Jurkat, Clone E6-1 (cell line): ENCODE data around the gene LARGE1.

Source experiments
- DNase-seq: peaks from one replicate; pipeline ENCODE4 v3.0.0-alpha.2; 2011; ENCODE audit warnings: low read depth, low spot score
- H3K4me3 ChIP-seq: 2 replicates; pipeline ENCODE4 v1.5.1; 2011; ENCODE audit warnings: mild to moderate bottlenecking, low read length, control low read depth, moderate library complexity

The LARGE1 gene

DNA sequence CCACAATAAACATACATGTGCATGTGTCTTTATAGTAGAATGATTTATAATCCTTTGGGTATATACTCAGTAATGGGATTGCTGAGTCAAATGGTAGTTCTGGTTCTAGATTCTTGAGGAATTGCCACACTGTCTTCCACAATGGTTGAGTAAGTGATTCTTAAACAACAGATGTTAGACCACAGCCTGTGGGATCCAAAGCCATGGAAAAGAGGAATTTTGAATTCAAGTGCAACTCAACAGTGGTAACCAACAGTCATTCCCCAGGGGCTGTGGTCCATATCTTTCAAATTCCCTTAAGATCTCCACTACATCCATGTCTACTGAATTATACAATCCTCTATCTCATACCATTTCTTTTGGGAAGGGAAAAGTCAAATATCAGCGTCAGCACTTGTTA is 321.5 kb downstream of the LARGE1 start:
- no peak for DNase-seq
- H3K4me3 ChIP-seq = no peak overlapping the region

DNA sequence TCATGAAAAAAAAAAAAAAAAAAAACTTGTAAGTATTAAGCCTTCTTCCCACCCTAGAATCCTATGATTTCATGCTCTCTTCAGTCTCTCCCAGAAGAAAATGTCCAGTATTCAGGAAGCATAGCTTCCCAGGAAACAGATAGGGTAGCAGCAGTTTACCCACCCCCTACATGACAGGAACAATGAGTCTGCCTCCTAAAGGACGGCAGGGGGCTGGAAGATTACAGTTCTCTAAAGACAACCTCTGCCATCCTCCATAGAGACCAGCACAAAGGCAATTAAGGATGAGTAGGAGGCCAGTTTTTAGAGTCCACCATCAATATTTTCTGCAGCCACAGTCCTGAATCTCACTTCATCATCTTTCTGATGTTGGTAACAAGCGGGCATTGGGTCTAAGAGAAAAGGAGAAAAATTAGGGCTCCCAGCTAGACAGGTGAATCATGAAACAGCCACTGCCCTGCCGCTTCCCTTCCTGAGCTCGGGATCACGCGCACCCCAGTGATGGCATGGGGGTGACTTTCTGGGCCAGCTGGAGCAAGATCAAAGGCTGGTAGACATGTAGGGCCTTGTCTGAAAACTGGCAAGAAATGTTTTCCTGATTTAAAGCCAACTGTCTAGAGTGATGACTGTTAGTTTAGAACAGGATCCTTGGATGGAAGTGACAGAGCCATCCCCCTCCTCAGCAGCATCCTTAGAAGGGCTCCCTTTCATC is 322.8 kb downstream of the LARGE1 start:
- no peak for DNase-seq

DNA sequence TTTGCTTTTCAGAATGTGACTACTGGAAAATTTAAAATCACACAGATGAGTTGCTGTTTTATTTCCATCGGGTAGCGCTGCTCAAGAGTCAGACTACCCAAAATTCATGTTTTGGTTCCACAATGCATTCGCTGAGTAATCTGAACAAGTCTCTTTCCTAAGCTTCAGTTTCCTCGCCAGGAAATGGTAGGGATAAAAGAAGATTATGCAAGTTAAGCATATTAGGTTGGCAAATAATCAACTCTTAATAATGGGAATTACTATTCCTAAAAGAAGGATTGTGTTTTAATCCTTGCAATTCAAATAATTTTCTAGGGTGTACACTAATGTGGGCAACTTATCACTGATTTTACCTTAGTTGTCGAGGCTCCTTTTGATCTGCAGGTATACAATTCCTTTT is 326.5 kb downstream of the LARGE1 start:
- DNase-seq = no peak
- no peak overlapping the region for H3K4me3 ChIP-seq

More for the DNA sequence above, 322.8 kb downstream of the LARGE1 start:
- no peak overlapping the region for H3K4me3 ChIP-seq

DNA sequence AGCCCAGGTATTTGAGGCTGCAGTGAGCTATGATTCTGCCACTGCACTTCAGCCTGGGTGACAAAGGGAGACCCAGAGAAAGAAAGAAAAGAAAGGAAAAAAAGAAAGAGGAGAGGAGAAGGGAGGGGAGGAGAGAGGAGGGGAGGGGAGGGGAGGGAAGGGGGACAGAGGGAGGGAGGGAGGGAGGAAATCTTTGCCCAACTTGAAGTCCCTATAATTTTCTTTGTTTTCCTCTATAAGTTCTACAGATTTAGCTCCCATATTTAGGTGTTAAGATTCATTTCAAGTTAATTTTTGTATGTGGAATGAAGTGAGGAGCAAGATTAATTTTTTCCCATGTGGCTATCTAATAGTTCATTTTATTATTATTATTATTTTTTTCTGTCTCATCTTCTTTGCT is 328.3 kb downstream of the LARGE1 start:
- H3K4me3 ChIP-seq = no peak overlapping the region
- DNase-seq = no peak

DNA sequence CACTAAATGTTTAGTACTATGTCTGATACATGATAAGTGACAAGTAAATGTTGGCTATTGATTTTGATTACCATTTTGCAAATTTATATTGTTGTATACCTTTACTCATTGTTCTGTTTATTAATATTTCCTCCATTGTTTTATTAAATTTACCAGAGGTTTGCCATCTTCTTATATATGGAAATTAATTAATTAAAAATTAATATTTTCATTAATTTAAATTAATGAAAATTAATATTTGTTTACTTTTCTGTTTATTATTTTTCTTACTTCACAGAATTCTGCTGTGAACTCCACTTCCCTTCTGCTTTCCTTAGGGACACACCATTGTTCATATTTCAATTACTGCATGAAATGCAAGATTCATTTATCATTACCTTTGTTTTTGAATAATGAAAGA is 331.0 kb downstream of the LARGE1 start:
- H3K4me3 ChIP-seq = no peak overlapping the region
- no peak for DNase-seq

DNA sequence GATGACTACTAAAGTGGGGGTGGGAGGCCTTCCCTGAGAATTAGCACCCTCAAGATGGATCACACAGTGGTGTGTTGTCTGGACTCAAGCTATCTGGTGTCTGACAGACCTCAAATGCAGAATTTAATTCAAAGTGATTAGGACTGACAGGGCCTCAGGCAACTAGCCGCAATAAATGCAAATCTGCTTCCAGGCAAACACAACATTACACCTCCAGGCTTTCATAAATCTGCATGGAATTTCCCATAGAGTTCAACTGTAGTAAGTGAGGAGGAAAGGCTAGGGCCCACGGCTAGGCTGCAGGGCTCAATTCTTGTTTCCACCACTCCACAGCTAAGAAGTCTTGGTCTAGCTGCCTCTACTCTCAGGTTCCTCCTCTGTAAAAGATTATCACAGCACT is 331.4 kb downstream of the LARGE1 start:
- DNase-seq = no peak

DNA sequence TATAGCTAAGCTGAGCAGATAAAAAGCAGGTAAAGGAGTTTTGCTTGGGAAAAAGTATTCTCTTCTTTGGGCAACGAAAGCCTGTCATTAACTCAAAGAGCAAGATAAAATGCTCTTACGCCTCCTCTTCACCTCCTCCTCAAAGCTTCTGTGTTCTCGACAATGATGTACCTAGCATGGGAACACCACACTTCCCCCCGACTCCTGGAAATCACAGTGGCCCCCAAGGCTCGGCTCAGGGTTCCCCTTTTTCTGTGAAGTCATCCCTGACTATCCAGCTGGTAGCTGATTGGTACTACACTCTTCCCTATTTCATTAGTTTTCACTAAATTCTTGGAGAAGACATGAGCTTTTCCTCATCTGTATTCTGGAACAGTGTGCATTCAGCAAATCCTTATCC is 336.1 kb downstream of the LARGE1 start:
- DNase-seq = no peak
- no peak overlapping the region for H3K4me3 ChIP-seq

More for the DNA sequence above, 331.4 kb downstream of the LARGE1 start:
- H3K4me3 ChIP-seq = no peak overlapping the region

DNA sequence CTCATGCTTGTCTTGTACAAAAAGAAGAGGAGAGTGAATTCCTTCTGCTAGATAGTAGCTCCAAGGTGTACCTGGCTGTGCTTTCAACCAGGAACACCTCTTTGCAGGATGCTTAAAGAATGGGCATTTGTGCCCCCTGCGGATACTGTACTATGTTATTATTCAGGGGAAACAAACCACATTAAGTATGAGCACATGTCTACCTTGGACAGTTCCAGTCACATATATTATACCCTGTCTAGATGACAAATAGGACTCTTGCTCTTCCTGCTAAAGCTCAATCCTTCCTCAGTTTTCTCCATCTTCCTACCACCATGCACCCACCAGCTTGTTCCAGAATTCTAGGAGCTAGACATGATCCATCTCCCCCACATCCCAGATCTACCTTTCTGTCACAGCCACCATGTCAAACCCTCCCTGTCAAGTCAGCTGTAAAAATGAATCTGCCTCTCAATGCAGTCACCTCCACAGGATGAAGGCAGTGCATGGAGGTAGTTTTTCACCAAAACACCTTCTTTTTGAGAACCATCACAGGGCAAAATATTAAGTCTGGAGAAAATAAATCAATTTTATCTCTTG is 337.4 kb downstream of the LARGE1 start:
- no peak overlapping the region for H3K4me3 ChIP-seq
- no peak for DNase-seq

DNA sequence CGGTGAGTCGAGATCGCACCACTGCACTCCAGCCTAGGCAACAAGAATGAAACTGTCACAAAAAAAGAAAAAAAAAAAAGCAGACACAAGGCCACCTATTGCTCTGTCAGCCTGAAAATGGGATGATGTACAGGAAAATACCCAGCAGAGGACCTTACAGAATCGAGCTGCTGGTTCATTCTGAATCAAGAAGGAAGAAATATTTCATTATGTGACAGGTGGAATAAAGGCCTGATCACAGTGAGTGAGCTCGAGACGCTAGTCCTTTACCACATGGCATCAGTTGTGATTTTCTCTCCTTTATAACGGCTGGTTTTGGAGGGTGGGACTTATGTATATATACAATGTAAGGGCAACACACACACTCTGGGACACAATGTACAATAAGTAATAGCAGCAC is 340.0 kb downstream of the LARGE1 start:
- DNase-seq = no peak

DNA sequence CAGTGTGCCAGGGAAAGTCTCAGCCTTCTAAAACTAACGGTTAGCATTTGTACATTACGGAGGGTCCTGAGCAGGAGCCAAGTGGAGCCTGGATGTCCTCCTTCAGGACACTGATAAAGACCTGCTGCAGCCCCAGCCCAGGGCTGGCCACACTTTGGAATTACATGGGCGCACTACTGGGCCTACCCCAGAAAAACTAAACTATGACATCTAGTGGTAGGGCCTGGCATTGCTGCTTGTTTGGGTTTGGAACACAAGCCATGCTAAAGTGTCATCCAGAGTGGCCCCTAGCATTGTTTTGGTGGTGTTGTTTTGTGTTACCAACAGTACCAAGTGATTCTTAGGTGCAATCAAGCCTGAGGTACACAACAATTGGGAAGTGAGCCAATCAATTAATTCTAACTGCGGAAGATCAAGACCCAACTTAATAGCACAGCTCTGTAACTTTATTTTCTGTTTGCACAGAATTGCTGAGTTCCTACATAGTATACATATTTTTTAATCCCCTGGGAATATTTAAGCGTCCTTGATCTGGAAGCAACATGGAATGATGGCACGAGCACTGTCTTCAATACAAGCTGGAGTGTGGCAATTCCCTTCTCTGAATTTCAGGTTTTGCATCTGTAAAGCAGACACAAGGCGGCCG is 340.7 kb downstream of the LARGE1 start:
- H3K4me3 ChIP-seq = no peak overlapping the region
- peak; percentile 34 for DNase-seq

More for the DNA sequence above, 340.0 kb downstream of the LARGE1 start:
- no peak overlapping the region for H3K4me3 ChIP-seq

DNA sequence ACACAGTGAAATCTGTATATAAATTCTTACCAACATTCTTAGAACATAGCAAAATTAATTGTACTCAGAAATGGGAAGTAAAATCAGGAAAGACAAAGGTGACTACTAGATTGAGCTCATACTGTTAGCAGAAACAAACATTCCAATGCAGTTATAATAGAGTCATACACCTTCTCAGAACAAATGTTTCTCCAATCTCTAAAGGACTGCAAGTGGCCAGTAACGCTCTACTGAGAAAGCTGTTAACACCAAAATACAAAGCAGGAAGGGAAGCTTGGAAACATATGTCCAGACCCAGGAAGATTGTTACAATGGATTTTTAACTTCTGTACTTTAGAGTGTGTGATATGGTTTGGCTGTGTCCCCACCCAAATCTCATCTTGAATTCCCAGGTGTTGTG is 341.5 kb downstream of the LARGE1 start:
- DNase-seq = no peak

DNA sequence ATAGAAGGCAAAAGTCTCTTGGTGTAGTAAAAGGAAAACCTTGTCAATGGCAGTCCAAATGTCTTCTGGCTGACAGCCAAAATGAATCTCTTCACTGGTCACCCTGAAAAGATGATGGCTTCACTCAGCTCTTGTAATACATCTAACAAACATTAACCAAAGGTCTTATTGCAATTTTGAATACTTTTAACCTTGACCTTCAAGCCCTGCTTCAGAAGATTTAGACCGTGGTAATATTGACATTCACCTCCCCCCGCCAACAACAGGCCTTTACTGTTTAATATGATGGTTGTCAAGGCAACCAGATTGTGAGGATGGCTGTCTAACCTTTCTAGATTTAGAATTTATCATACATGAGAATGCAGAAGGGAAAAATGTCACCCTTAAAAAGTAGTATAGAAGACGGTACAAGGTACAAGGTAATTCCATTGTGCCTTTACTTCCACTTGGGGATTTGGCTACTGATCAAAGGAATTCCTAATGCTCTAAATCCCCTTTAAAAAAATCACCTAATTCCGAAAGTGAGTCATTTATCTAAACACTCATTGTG is 342.3 kb downstream of the LARGE1 start:
- DNase-seq = no peak

More for the DNA sequence above, 341.5 kb downstream of the LARGE1 start:
- no peak overlapping the region for H3K4me3 ChIP-seq

DNA sequence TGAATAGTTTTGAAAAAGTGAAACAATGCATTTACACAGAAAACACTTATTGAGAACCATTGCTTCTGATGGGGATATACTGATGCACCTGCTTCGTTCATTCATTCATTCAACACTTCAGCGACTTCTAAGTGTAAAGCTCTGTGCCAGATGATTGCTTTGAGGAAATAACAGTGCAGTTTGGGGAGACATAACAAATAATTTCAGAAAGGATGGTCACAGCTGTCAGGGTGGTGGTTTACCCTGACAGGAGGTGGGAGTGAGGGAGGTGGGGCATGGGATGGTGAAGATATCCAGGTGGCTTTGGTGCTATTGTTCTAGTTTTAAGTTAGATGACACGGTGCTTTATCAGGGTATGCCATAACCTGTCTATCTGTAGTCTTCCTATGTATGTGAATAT is 344.1 kb downstream of the LARGE1 start:
- no peak for DNase-seq

More for the DNA sequence above, 342.3 kb downstream of the LARGE1 start:
- no peak overlapping the region for H3K4me3 ChIP-seq

DNA sequence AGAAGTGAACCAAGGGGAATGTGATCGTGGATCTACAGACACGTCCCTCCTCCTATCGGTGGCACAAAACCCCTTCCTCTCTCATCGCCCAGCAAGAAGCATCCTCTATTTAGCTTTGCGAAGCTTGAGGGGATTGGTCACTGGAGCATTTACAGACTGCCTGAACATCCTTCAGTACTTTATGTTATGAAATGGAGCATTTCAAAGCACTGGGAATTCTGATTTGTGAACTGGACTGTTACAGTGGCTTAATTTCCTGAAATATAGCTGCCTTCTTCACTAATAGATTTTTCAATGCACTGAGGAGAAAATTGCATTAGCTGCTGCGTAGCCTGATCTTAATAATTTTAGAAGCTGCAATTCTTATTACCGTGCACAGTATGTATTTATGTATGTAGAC is 344.5 kb downstream of the LARGE1 start:
- no peak overlapping the region for H3K4me3 ChIP-seq
- no peak for DNase-seq

More for the DNA sequence above, 344.1 kb downstream of the LARGE1 start:
- H3K4me3 ChIP-seq = no peak overlapping the region

DNA sequence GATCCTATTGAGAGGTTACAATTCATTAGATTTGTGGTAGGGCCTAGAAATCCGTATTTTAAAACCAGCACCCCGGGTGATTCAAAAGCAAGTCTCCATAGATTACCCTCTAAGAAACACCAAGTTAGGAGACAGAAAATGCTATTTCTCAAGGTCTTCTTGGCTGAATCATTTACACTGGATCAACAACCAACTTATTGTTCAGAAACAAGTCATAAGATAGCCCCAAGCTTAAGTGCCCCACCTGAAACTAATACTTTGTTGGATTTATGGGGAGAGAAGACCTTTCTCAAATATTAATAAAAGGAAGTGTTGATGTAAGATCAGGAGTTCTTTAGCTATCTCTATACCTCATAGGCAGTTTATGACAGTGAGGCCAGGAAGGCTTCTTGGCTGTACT is 345.2 kb downstream of the LARGE1 start:
- no peak overlapping the region for H3K4me3 ChIP-seq

DNA sequence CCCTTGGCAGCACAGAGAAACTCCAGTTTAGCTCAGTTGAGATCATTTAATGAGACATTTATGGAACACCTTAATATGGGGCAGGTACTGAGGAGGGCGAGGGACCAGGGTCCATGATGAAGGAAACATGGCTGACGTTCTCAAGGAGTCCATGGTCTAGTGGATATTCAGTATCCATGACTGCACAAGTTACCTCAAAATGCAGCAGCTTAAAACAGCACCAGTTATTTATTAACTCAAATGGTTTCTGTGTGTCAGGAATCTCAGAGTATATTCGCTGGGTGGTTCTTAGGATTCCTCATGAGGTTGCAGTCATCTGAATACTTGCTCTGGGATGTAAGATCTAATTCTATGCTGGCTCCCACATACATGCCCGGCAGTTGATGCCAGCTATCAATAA is 346.8 kb downstream of the LARGE1 start:
- H3K4me3 ChIP-seq = no peak overlapping the region
- DNase-seq = no peak

More for the DNA sequence above, 345.2 kb downstream of the LARGE1 start:
- DNase-seq = no peak

DNA sequence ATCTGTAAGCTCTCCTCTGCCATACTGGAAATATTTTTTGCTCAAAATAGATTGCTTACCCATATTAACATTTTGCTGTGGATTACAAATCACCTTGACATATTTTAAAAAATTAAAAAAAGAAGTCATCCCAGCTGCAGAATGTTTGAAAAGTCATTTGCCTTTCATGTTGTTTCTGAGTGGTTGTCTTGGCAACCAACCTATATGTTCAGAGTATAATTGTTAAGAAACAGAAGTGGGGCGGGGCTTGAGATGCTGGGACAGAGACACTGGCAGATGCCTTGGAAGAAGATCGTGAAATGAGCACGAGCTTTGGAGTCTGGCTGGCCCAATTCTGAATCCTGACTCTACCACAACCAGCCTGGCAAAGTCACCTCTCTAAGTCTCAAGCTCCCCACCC is 348.2 kb downstream of the LARGE1 start:
- DNase-seq = no peak
- H3K4me3 ChIP-seq = no peak overlapping the region

DNA sequence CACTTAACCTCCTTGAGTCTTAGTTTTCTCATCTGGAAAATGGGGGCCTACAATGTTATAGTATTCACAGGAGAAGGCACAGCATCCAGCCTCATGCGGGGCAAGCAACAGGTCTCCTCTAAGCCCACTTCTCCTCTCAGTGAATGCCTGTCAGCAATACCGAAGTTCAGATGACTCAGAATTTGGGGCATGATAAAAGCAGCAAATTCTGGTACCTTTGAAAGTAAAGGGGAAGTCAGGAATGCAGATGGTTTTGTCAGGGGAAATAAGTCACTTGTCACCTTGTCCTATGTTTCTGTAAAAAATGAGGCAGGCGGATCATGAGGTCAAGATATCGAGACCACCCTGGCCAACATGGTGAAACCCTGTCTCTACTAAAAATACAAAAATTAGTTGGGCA is 350.2 kb downstream of the LARGE1 start:
- DNase-seq = no peak
- no peak overlapping the region for H3K4me3 ChIP-seq

DNA sequence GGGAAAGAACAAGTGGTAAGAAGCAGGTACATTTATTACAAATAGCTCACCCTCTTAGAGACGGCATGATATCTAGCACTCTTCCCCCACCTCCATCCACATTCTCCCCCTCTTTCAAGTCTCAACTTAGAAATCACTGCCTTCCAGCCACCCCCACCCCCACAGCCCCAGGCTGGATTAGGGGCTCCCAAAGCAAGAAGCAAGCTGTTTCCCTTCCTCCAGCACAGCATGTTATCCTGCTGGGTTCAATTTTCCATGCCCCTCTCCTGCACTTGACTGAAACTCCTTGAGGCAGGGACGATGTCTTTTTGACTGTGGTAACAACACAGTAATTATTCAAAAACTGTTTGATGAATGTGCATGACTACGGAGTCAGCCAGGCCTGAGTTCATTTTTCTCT is 350.7 kb downstream of the LARGE1 start:
- H3K4me3 ChIP-seq = no peak overlapping the region
- DNase-seq = no peak

DNA sequence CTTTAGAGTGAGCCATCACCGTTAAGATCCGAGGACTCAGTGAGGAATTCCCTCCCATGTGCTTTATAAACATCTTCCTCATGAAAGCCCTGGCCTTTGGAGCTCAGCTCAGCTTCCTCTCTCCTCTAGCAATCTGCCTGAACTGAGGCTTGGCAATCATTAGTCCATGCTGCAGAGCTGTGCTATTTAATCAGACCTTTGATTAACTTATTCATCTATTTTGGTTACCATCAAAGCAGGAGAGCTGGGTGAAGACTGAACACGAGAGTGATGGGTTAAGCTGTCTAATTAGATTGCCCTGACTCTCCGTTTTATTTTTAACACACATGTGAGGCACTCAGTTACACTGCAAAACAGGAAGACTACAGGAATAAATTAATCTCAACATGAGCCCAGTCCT is 351.3 kb downstream of the LARGE1 start:
- no peak for DNase-seq
- no peak overlapping the region for H3K4me3 ChIP-seq
